ENCODE data around the gene DUSP2. TPM values are rescaled to one million over a fixed set of nuclear protein-coding genes. Genes with fewer than 3 reads are reported as not detected.

The DUSP2 gene
- total RNA-seq, 2 donors from 2014 or later: 8.5 to 22.2 TPM

DNA sequence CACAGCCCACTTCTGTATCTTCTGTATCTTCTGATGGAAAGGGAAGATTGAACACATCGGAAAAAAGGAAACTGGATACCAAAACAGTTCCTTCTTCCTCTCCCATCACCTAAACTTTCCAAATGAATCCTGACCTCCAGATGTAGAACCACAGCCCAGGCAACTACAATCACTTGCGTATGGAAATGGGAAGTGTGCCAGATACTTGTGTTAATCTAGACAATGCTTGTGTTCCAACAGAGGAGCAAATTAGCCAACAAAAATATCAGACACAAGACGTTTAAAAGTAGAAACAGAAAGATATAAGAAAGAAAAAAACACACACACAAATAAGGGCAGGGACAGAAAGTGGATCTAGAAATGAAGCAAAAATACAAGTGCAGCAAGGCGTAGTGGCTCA is 31.4 kb upstream of the DUSP2 start:
- TF ChIP-seq, protein P1, sequence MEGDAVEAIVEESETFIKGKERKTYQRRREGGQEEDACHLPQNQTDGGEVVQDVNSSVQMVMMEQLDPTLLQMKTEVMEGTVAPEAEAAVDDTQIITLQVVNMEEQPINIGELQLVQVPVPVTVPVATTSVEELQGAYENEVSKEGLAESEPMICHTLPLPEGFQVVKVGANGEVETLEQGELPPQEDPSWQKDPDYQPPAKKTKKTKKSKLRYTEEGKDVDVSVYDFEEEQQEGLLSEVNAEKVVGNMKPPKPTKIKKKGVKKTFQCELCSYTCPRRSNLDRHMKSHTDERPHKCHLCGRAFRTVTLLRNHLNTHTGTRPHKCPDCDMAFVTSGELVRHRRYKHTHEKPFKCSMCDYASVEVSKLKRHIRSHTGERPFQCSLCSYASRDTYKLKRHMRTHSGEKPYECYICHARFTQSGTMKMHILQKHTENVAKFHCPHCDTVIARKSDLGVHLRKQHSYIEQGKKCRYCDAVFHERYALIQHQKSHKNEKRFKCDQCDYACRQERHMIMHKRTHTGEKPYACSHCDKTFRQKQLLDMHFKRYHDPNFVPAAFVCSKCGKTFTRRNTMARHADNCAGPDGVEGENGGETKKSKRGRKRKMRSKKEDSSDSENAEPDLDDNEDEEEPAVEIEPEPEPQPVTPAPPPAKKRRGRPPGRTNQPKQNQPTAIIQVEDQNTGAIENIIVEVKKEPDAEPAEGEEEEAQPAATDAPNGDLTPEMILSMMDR (IDR thresholded peaks at IDR 0.05): no peak
- no peak for ATAC-seq (ENCODE audit: insufficient number of reproducible peaks, low FRiP score, low read depth)

GRCh38 chr2:96175951-96176350 is 30.7 kb upstream of the DUSP2 start:
- no peaks in the 10 kb centered on the region for H3K27me3 ChIP-seq (replicated peaks; ENCODE audit: insufficient read depth)
- TF ChIP-seq, protein P1 (IDR thresholded peaks at IDR 0.05): no peak
- DNase-seq (ENCODE audit: low spot score): no peak
- H3K27ac ChIP-seq: no peak overlapping the region
- H3K9me3 ChIP-seq: no peaks in the 10 kb centered on the region
- no peak for ATAC-seq (ENCODE audit: insufficient number of reproducible peaks, low FRiP score, low read depth)
- no peaks in the 10 kb centered on the region for H3K36me3 ChIP-seq
- no peaks in the 10 kb centered on the region for H3K4me1 ChIP-seq (ENCODE audit: control insufficient read depth in 1 of 2, low read depth in 2 of 2)
- no peak overlapping the region for H3K4me3 ChIP-seq

More for the DNA sequence above, 31.4 kb upstream of the DUSP2 start:
- Histone ChIP-seq H3K9me3 (no peaks in the 10 kb centered on the region), H3K27ac (no peak overlapping the region), H3K4me1 (ENCODE audit: control insufficient read depth in 1 of 2, low read depth in 2 of 2) (no peaks in the 10 kb centered on the region), H3K4me3 (no peak overlapping the region), H3K27me3 (replicated peaks; ENCODE audit: insufficient read depth) (no peaks in the 10 kb centered on the region), H3K36me3 (no peaks in the 10 kb centered on the region)
- DNase-seq (ENCODE audit: low spot score): no peak

DNA sequence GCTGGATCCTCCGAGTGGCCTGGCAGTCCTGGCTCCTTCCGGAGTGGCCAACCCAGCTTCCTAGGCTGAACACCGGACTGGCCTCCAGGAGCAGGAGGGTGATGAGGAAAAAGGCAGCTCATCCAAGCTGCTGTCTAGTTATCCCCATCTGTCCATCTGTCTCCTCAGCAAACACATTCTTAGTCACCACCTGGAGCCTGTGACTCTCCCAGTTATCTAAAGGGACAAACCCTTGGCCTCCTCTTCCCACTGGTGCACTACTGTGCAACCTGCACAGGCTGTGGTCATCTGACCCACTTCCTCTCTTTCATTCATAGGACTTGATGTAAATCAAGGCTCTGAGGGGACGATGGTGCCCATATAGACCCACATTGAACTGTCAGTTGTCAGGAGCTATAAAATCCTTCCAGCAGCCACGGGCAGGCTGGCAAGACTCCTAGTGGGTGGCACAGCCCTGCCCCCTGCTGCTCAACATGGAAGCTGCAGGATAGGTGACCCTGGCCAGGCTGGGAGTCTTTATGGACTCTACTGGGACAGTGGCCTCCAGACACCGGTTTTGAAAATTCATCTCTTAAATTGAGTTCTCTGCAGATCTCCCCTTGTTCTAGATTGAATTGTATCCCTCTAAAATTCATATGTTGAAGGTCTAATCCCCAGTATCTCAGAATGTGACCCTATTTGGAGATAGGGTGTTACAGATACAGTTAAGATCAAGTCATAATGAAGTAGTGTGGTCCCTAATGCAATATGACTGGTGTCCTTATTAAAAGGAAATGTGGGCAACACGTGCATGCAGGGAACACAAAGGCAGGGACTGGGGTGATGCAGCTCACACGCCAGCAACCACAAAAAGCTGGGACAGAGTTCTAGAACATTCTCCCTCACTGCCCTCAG is 29.3 kb upstream of the DUSP2 start:
- ATAC-seq (ENCODE audit: insufficient number of reproducible peaks, low FRiP score, low read depth) (no peak), DNase-seq (ENCODE audit: low spot score) (peak; percentile 24)
- H3K36me3 ChIP-seq: no peaks in the 10 kb centered on the region
- no peak overlapping the region for H3K4me3 ChIP-seq
- H3K4me1 ChIP-seq (ENCODE audit: control insufficient read depth in 1 of 2, low read depth in 2 of 2): no peaks in the 10 kb centered on the region
- H3K27ac ChIP-seq: no peak overlapping the region
- H3K9me3 ChIP-seq: no peaks in the 10 kb centered on the region
- TF ChIP-seq, protein P1 (IDR thresholded peaks at IDR 0.05): peak; percentile 91
- no peaks in the 10 kb centered on the region for H3K27me3 ChIP-seq (replicated peaks; ENCODE audit: insufficient read depth)

DNA sequence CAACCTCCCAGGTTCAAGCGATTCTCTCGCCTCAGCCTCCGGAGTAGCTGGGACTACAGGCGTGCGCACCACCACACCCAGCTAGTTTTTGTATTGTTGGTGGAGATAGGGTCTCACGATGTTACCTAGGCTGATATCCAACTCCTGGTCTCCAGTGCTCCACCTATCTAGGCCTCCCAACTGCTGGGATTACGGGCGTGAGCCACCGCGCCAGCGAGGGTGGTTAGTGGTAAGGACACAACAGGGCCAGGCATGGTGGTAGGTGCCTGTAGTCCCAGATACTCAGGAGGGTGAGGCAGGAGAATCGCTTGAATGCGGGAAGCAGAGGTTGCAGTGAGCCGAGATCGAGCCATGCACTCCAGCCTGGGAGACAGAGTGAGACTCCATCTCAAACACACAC is 26.6 kb upstream of the DUSP2 start:
- no peak for ATAC-seq (ENCODE audit: insufficient number of reproducible peaks, low FRiP score, low read depth)
- Histone ChIP-seq H3K9me3 (no peaks in the 10 kb centered on the region), H3K27ac (no peak overlapping the region), H3K4me1 (ENCODE audit: control insufficient read depth in 1 of 2, low read depth in 2 of 2) (no peaks in the 10 kb centered on the region), H3K27me3 (replicated peaks; ENCODE audit: insufficient read depth) (no peaks in the 10 kb centered on the region), H3K36me3 (no peaks in the 10 kb centered on the region), H3K4me3 (no peak overlapping the region)
- DNase-seq (ENCODE audit: low spot score): no peak
- TF ChIP-seq, protein P1 (IDR thresholded peaks at IDR 0.05): no peak

DNA sequence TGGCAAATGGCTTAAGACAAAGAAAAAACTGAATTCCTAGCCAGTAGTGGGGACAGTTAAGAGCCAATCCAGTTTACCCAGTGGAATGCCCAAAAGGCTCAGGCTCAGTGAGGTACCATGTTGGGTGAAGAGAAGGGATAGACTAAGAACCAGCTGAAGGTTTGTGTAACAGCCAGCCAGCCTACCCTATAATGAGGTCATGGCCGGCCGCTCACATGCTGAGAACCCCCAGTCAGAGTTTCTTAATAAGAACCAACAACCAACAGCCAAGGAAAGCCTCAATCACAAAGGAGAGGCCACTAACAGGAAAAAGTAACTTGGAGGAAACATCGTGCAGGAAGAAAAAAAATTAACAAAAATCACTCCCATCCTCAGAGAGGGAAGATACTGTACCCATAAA is 25.4 kb upstream of the DUSP2 start:
- no peak for ATAC-seq (ENCODE audit: insufficient number of reproducible peaks, low FRiP score, low read depth)
- TF ChIP-seq, protein P1 (IDR thresholded peaks at IDR 0.05): no peak
- DNase-seq (ENCODE audit: low spot score): no peak
- Histone ChIP-seq H3K9me3 (no peaks in the 10 kb centered on the region), H3K27me3 (replicated peaks; ENCODE audit: insufficient read depth) (no peaks in the 10 kb centered on the region), H3K27ac (no peak overlapping the region), H3K4me1 (ENCODE audit: control insufficient read depth in 1 of 2, low read depth in 2 of 2) (no peaks in the 10 kb centered on the region), H3K4me3 (no peak overlapping the region), H3K36me3 (no peaks in the 10 kb centered on the region)

All from thoracic aorta (tissue), 2 donors.